Neural progenitor cell (in vitro differentiated cells): ENCODE measurements around the gene PCBD2.

Experiments used
- CTCF ChIP-seq: fragments of 200-600 bp; sonication (generic); IDR thresholded peaks from 2 replicates; pipeline ENCODE4 v1.5.1; 2017; ENCODE audit warnings: antibody characterized with exemption, mild to moderate bottlenecking
- EZH2 ChIP-seq: fragments of 200-600 bp; sonication (generic); IDR thresholded peaks from 2 replicates; pipeline ENCODE4 v1.6.1; 2017; ENCODE audit warnings: antibody characterized with exemption, mild to moderate bottlenecking, moderate library complexity

DNA sequence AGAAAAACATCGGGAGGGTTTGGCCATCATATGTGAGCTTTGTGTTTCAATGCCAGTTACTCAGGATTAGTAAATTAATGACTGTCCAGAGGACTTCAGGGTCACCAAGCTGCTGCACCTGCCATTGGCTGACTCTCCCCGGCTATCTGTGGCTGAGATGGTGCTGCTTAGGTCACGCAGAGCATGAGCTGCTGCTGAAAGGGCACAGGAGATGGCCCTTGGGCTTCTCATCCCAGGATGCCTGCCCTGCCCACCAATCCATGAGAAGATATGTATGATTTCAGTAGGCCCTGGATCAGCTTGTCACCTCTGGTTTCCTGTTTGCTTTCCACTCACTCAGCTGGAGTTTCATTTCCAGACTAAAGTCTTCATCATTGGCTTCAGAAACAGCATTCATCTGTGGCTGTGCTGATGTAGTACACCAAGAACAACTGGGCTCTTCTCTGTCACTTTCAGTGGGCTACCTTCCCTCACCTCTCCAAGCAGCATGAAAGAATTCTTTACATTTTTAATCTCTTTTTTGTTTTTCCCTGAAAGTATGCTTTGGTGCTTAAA, 60.4 kb downstream of the PCBD2 start:
- TF ChIP-seq CTCF: no peak
- TF ChIP-seq EZH2: no peak
